ENCODE measurements around the gene CNIH3. TPM values are rescaled to one million over a fixed set of nuclear protein-coding genes. Genes with fewer than 3 reads are reported as not detected.
"Not testable (repeated sequence)": the region's sequence is repeated elsewhere in the genome, so short reads cannot be mapped to it uniquely, and the experiment has no call there.

CNIH3 gene
- total RNA-seq, 1 experiment from 2014 or later: 15.4 TPM

GRCh38 chr1:224689374-224689773 lies 73.3 kb downstream of the CNIH3 start:
- no peak for DNase-seq (ENCODE audit: low spot score)

- no peak for DNase-seq (ENCODE audit: low spot score)
These were observed 74.5 kb downstream of the CNIH3 start for GRCh38 chr1:224690576-224690975.

GRCh38 chr1:224691148-224691925 lies 75.2 kb downstream of the CNIH3 start:
- DNase-seq (ENCODE audit: low spot score): no peak

GRCh38 chr1:224694969-224695368 lies 78.9 kb downstream of the CNIH3 start:
- no peak for DNase-seq (ENCODE audit: low spot score)

- no peak for DNase-seq (ENCODE audit: low spot score)
These were observed 79.9 kb downstream of the CNIH3 start for GRCh38 chr1:224696021-224696420.

- DNase-seq (ENCODE audit: low spot score): peak; percentile 86
These were observed 81.0 kb downstream of the CNIH3 start for GRCh38 chr1:224696891-224697765.

- DNase-seq (ENCODE audit: low spot score): no peak
These were observed 81.9 kb downstream of the CNIH3 start for GRCh38 chr1:224698015-224698451.

- DNase-seq (ENCODE audit: low spot score): no peak
These were observed 84.9 kb downstream of the CNIH3 start for GRCh38 chr1:224700918-224701531.

- DNase-seq (ENCODE audit: low spot score): no peak
These were observed 87.6 kb downstream of the CNIH3 start for GRCh38 chr1:224703702-224704101.

GRCh38 chr1:224704107-224704735 lies 88.1 kb downstream of the CNIH3 start:
- no peak for DNase-seq (ENCODE audit: low spot score)

- DNase-seq (ENCODE audit: low spot score): no peak
These were observed 89.5 kb downstream of the CNIH3 start for GRCh38 chr1:224705578-224705977.

GRCh38 chr1:224707843-224708725 lies 92.0 kb downstream of the CNIH3 start:
- peak; percentile 88 for DNase-seq (ENCODE audit: low spot score)

- no peak for DNase-seq (ENCODE audit: low spot score)
These were observed 94.1 kb downstream of the CNIH3 start for GRCh38 chr1:224710196-224710595.

GRCh38 chr1:224711231-224711756 lies 95.2 kb downstream of the CNIH3 start:
- not testable (repeated sequence) for DNase-seq (ENCODE audit: low spot score)

GRCh38 chr1:224711876-224712275 lies 95.8 kb downstream of the CNIH3 start:
- no peak for DNase-seq (ENCODE audit: low spot score)

- no peak for DNase-seq (ENCODE audit: low spot score)
These were observed 97.1 kb downstream of the CNIH3 start for GRCh38 chr1:224713228-224713627.

GRCh38 chr1:224714553-224714952 lies 98.4 kb downstream of the CNIH3 start:
- no peak for DNase-seq (ENCODE audit: low spot score)

- DNase-seq (ENCODE audit: low spot score): no peak
These were observed 102.4 kb downstream of the CNIH3 start for GRCh38 chr1:224718470-224719053.

- DNase-seq (ENCODE audit: low spot score): no peak
These were observed 103.6 kb downstream of the CNIH3 start for GRCh38 chr1:224719716-224720115.

- DNase-seq (ENCODE audit: low spot score): no peak
These were observed 104.1 kb downstream of the CNIH3 start for GRCh38 chr1:224720216-224720615.

All from A172 (cell line).